Nephron (organoid): Measurements from ENCODE around the gene DDX47.
"Not testable (repeated sequence)": the region's sequence is repeated elsewhere in the genome, so short reads cannot be mapped to it uniquely, and the experiment has no call there.

Experiments used
- H3K27ac Mint-ChIP-seq, 3 experiments: 2 replicates each; pipeline ENCODE4 v1.8.0; 2020; ENCODE audit warnings: mixed read lengths in 3 of 3, mild to moderate bottlenecking in 2 of 3, moderate library complexity in 1 of 3
- H3K27me3 Mint-ChIP-seq: 2 replicates; pipeline ENCODE4 v1.8.0; 2021; ENCODE audit warnings: low read depth, mild to moderate bottlenecking, moderate library complexity, mixed read lengths
- H3K36me3 Mint-ChIP-seq: 2 replicates; pipeline ENCODE4 v1.8.0; 2020; ENCODE audit warnings: low read depth, mixed read lengths
- H3K4me1 Mint-ChIP-seq: 2 replicates; pipeline ENCODE4 v1.8.0; 2020; ENCODE audit warnings: mixed read lengths
- H3K4me3 Mint-ChIP-seq, 3 experiments: 2 replicates each; pipeline ENCODE4 v1.8.0; 2020; ENCODE audit warnings: mild to moderate bottlenecking in 3 of 3, mixed read lengths in 3 of 3, moderate library complexity in 2 of 3
- H3K9me3 Mint-ChIP-seq: 2 replicates; pipeline ENCODE4 v1.8.0; 2020; ENCODE audit warnings: mixed read lengths
- TF ChIP-seq, protein P1 (sequence below), 3 experiments: fragments of 200-600 bp; sonication (generic); IDR thresholded peaks; one replicate each; pipeline ENCODE4 v1.5.0; 2021; ENCODE audit warnings: antibody characterized with exemption in 3 of 3; ENCODE audit not compliant: unreplicated experiment in 3 of 3

DDX47 gene

DNA sequence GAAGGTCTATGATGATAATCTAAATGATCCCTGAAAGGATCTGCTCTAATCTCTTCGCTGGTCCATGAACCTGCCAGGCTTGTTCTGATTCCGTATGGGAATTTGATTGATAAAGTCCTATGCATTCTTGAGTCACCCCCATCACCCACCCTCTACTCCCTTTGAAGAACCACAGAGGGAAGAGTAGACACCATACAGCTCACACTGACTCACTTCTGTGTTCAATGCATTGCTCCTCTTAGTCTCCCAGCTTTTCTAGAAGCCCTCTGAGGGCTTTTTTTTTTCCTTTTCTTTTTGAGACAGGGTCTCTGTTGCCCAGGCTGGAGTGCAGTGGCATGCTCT lies 59.8 kb downstream of the DDX47 start:
- H3K27ac Mint-ChIP-seq, result no peak overlapping the region

DNA sequence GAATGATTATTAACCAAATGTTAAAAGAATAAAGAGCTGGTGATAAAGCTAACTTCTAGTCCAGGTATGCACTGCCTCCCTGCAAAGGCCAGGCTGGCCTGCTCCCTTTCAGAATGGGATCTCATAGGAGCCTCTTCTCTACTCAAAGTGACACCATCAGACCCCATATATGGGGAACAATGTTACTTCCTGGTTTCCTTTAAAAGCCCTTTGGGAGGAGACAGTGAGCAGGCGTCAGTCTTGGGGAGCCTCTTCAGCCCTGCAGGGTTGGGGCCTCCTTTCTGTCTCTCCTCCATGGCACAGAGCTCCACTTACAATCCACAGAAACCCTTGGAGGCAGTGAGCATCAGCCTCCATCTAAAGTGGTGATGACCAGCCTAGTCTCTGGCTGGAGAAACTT lies 60.9 kb downstream of the DDX47 start:
- Mint-ChIP-seq H3K27ac (peak overlapping the region in 1 of 3 experiments; percentile 81), H3K4me1 (peaks cover 11% of the 10 kb centered on the region), H3K36me3 (peaks cover 4% of the 10 kb centered on the region), H3K4me3 (no peak overlapping the region), H3K27me3 (no peaks in the 10 kb centered on the region), H3K9me3 (no peaks in the 10 kb centered on the region)
- TF ChIP-seq, protein P1, sequence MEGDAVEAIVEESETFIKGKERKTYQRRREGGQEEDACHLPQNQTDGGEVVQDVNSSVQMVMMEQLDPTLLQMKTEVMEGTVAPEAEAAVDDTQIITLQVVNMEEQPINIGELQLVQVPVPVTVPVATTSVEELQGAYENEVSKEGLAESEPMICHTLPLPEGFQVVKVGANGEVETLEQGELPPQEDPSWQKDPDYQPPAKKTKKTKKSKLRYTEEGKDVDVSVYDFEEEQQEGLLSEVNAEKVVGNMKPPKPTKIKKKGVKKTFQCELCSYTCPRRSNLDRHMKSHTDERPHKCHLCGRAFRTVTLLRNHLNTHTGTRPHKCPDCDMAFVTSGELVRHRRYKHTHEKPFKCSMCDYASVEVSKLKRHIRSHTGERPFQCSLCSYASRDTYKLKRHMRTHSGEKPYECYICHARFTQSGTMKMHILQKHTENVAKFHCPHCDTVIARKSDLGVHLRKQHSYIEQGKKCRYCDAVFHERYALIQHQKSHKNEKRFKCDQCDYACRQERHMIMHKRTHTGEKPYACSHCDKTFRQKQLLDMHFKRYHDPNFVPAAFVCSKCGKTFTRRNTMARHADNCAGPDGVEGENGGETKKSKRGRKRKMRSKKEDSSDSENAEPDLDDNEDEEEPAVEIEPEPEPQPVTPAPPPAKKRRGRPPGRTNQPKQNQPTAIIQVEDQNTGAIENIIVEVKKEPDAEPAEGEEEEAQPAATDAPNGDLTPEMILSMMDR (IDR thresholded peaks at IDR 0.05; ENCODE audit: unreplicated experiment in 3 of 3), result no peak

More for the DNA sequence above, 59.8 kb downstream of the DDX47 start:
- Mint-ChIP-seq H3K4me1 (peaks cover 11% of the 10 kb centered on the region), H3K9me3 (no peaks in the 10 kb centered on the region), H3K4me3 (no peak overlapping the region), H3K36me3 (peaks cover 4% of the 10 kb centered on the region), H3K27me3 (no peaks in the 10 kb centered on the region)
- TF ChIP-seq, protein P1 (IDR thresholded peaks at IDR 0.05; ENCODE audit: unreplicated experiment in 3 of 3), result no peak

DNA sequence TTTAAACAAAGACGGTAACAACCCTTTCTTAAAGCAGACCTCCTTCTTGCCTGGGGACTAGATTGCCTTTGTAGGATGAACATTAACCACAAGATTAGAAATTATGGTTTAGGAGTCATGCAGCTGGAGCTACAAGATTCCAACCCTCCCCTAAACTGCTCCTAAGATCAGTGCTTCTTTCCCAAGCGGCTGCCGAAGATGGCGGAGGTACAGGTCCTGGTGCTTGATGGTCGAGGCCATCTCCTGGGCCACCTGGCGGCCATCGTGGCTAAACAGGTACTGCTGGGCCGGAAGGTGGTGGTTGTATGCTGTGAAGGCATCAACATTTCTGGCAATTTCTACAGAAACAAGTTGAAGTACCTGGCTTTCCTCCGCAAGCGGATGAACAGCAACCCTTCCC lies 62.2 kb downstream of the DDX47 start:
- H3K4me3 Mint-ChIP-seq, H3K9me3 Mint-ChIP-seq, H3K36me3 Mint-ChIP-seq, H3K27me3 Mint-ChIP-seq: not testable (repeated sequence)
- peaks cover 11% of the 10 kb centered on the region for H3K4me1 Mint-ChIP-seq
- peak overlapping the region in 2 of 3 experiments; percentile 74 to 81 for H3K27ac Mint-ChIP-seq

DNA sequence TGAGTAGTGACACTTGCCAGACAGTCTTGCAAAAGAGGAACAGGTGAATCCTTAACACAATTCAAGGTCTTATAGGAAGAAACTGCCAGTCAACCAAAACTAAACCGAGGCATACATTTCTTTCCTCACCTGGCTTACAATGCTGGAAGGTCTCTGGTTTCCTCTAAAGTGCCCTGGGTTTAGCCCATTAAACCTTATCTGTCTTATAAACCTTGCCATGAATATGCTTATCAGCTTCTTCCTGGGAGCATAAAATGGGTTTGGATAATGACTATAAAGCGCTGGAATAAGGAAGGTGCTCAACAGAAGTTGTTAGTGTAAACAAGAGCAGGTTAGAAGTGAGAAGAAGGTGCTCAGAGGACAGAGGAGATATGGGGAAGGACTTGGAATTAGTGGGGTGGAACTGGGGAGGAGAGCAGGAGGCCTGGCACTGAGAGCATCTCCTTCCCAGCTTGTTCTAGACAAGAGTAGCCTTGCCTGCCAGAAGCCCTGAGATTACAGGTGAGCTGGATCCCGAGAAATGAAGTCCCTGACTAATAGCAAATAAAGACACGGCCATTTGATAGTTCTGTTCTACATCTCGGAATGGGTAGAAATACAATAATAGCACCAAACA lies 64.1 kb downstream of the DDX47 start:
- no peaks in the 10 kb centered on the region for H3K27me3 Mint-ChIP-seq
- peak overlapping the region in 1 of 3 experiments; percentile 2 for H3K27ac Mint-ChIP-seq
- H3K9me3 Mint-ChIP-seq, result no peaks in the 10 kb centered on the region
- H3K36me3 Mint-ChIP-seq, result no peaks in the 10 kb centered on the region
- peaks cover 6% of the 10 kb centered on the region for H3K4me1 Mint-ChIP-seq
- no peak overlapping the region for H3K4me3 Mint-ChIP-seq
- TF ChIP-seq, protein P1 (IDR thresholded peaks at IDR 0.05; ENCODE audit: unreplicated experiment in 3 of 3), result no peak

DNA sequence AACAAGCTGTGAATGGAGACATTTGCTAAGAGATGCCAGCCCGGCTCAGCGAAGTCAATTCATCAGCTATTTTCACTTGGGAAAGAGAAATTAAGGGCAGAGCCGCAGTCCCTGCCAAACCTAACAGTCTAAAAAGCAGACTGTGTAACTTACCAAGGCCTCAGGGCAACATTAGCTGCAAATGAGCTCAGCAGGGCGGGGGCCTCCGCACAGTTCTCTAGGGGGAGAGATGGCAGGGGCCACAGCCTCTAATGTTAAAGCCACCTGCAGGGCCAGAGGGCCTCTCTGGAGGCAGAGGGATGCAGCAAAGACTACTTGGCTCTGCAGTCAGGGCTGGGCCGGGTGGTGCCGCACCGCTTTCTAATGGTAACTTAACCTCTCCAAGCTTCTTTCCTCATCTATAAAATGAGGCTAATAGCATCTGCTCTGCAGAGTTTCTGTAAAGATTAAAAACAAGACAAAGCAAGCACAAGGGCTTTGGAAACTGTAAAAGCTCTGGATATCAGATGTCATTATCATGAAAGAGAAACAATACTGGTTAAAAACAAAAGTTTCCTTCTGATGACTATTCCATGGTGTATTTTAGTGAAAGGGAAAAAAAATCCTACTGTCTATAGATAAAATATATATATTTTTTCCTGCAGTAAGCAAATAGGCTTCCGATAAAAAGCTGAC lies 64.8 kb downstream of the DDX47 start:
- no peaks in the 10 kb centered on the region for H3K9me3 Mint-ChIP-seq
- no peak overlapping the region for H3K4me3 Mint-ChIP-seq
- peak overlapping the region in 1 of 3 experiments; percentile 2 for H3K27ac Mint-ChIP-seq
- TF ChIP-seq, protein P1 (IDR thresholded peaks at IDR 0.05; ENCODE audit: unreplicated experiment in 3 of 3), result no peak
- peaks cover 6% of the 10 kb centered on the region for H3K4me1 Mint-ChIP-seq
- H3K36me3 Mint-ChIP-seq, result no peaks in the 10 kb centered on the region
- H3K27me3 Mint-ChIP-seq, result no peaks in the 10 kb centered on the region
